HEK293 (cell line): ENCODE measurements around the gene THAP11.

Source experiments
- BCL11A ChIP-seq: fragments of 450-650 bp; formaldehyde crosslinking; IDR thresholded peaks from 2 replicates; pipeline ENCODE4 v1.5.1; 2016; ENCODE audit warnings: low read depth, missing biosample characterization, missing genetic modification characterization
- GLIS2 ChIP-seq: fragments of 450-650 bp; formaldehyde crosslinking; IDR thresholded peaks from 2 replicates; pipeline ENCODE4 v1.5.1; 2016; ENCODE audit warnings: missing biosample characterization, missing genetic modification characterization
- PRDM2 ChIP-seq: fragments of 450-650 bp; formaldehyde crosslinking; IDR thresholded peaks from 2 replicates; pipeline ENCODE4 v1.5.1; 2016; ENCODE audit warnings: missing biosample characterization, missing genetic modification characterization, borderline replicate concordance
- ZFP3 ChIP-seq: fragments of 450-650 bp; formaldehyde crosslinking; IDR thresholded peaks from 2 replicates; pipeline ENCODE4 v1.5.1; 2016; ENCODE audit warnings: low read depth, missing biosample characterization, missing genetic modification characterization
- ZFP41 ChIP-seq: fragments of 450-650 bp; formaldehyde crosslinking; IDR thresholded peaks from 2 replicates; pipeline ENCODE4 v1.5.1; 2016; ENCODE audit warnings: missing biosample characterization, missing genetic modification characterization, borderline replicate concordance
- ZNF169 ChIP-seq: fragments of 450-650 bp; formaldehyde crosslinking; IDR thresholded peaks from 2 replicates; pipeline ENCODE4 v1.5.1; 2016; ENCODE audit warnings: missing biosample characterization, missing genetic modification characterization
- ZNF202 ChIP-seq: fragments of 450-650 bp; formaldehyde crosslinking; IDR thresholded peaks from 2 replicates; pipeline ENCODE4 v1.5.1; 2016; ENCODE audit warnings: missing biosample characterization, missing genetic modification characterization, borderline replicate concordance
- ZNF211 ChIP-seq: fragments of 450-650 bp; formaldehyde crosslinking; IDR thresholded peaks from 2 replicates; pipeline ENCODE4 v1.5.1; 2016; ENCODE audit warnings: low read depth, missing biosample characterization, missing genetic modification characterization
- ZNF26 ChIP-seq: fragments of 450-650 bp; formaldehyde crosslinking; IDR thresholded peaks from 2 replicates; pipeline ENCODE4 v1.5.1; 2016; ENCODE audit warnings: missing biosample characterization, missing genetic modification characterization
- ZNF366 ChIP-seq: fragments of 450-650 bp; formaldehyde crosslinking; conservative IDR thresholded peaks from 2 replicates; pipeline ENCODE4 v1.5.1; 2016; ENCODE audit warnings: missing biosample characterization, missing genetic modification characterization
- ZNF549 ChIP-seq: fragments of 450-650 bp; IDR thresholded peaks from 2 replicates; pipeline ENCODE4 v1.5.1; 2018; ENCODE audit warnings: missing biosample characterization, missing genetic modification characterization, mild to moderate bottlenecking, inconsistent platforms, moderate library complexity
- ZNF624 ChIP-seq: fragments of 450-650 bp; formaldehyde crosslinking; IDR thresholded peaks from 2 replicates; pipeline ENCODE4 v1.5.1; 2017; ENCODE audit warnings: missing biosample characterization, missing genetic modification characterization
- ZNF768 ChIP-seq: fragments of 450-650 bp; formaldehyde crosslinking; IDR thresholded peaks from 2 replicates; pipeline ENCODE4 v1.5.1; 2018; ENCODE audit warnings: missing biosample characterization, mild to moderate bottlenecking, missing genetic modification characterization
- ZNF843 ChIP-seq: fragments of 450-650 bp; formaldehyde crosslinking; IDR thresholded peaks from 2 replicates; pipeline ENCODE4 v1.5.1; 2016; ENCODE audit warnings: missing biosample characterization, missing genetic modification characterization
- TF ChIP-seq, protein P1 (sequence below): fragments of 450-650 bp; formaldehyde crosslinking; IDR thresholded peaks from 2 replicates; pipeline ENCODE4 v1.5.1; 2016; ENCODE audit warnings: missing biosample characterization, missing genetic modification characterization
- TF ChIP-seq, protein P2 (sequence below): fragments of 450-650 bp; formaldehyde crosslinking; IDR thresholded peaks from 2 replicates; pipeline ENCODE4 v1.5.1; 2016; ENCODE audit warnings: missing biosample characterization, missing genetic modification characterization, low read depth
- TF ChIP-seq, protein P3 (sequence below): fragments of 450-650 bp; formaldehyde crosslinking; IDR thresholded peaks from 2 replicates; pipeline ENCODE4 v1.5.1; 2017; ENCODE audit warnings: missing biosample characterization, mild to moderate bottlenecking, missing genetic modification characterization, moderate library complexity
- TF ChIP-seq, protein P4 (sequence below): fragments of 450-650 bp; IDR thresholded peaks from 2 replicates; pipeline ENCODE4 v1.5.1; 2018; ENCODE audit warnings: missing biosample characterization, missing genetic modification characterization
- TF ChIP-seq, protein P5 (sequence below): fragments of 450-650 bp; formaldehyde crosslinking; IDR thresholded peaks from 2 replicates; pipeline ENCODE4 v1.5.1; 2016; ENCODE audit warnings: missing biosample characterization, missing genetic modification characterization
- TF ChIP-seq, protein P6 (sequence below): fragments of 450-650 bp; formaldehyde crosslinking; IDR thresholded peaks from 2 replicates; pipeline ENCODE4 v1.5.1; 2016; ENCODE audit warnings: missing biosample characterization, missing genetic modification characterization

The THAP11 gene

GRCh38 chr16:67842509-67843342, 606 bp downstream of the THAP11 start (continued):
- TF ChIP-seq ZNF26 (tag by site-specific recombination) (no peak), ZNF549 (tag by site-specific recombination) (no peak), GLIS2 (tag by site-specific recombination) (no peak), ZNF169 (peak; percentile 91; the same call in 1 of the 2 replicates), ZNF211 (no peak), ZFP41 (tag by site-specific recombination) (no peak), ZFP3 (no peak), ZNF366 (tag by site-specific recombination) (no peak), ZNF843 (no peak), ZNF768 (tag by site-specific recombination) (no peak), ZNF202 (tag by site-specific recombination) (no peak), BCL11A (no peak), ZNF624 (tag by site-specific recombination) (no peak), PRDM2 (tag by site-specific recombination) (peak; percentile 81; the same call in 1 of the 2 replicates)
- TF ChIP-seq, protein P1, sequence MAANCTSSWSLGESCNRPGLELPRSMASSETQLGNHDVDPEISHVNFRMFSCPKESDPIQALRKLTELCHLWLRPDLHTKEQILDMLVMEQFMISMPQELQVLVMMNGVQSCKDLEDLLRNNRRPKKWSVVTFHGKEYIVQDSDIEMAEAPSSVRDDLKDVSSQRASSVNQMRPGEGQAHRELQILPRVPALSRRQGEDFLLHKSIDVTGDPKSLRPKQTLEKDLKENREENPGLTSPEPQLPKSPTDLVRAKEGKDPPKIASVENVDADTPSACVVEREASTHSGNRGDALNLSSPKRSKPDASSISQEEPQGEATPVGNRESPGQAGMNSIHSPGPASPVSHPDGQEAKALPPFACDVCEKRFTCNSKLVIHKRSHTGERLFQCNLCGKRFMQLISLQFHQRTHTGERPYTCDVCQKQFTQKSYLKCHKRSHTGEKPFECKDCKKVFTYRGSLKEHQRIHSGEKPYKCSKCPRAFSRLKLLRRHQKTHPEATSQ (tag by site-specific recombination): 0 out of 2 replicates have a peak, but pooled peaks have one; percentile 43
- TF ChIP-seq, protein P2, sequence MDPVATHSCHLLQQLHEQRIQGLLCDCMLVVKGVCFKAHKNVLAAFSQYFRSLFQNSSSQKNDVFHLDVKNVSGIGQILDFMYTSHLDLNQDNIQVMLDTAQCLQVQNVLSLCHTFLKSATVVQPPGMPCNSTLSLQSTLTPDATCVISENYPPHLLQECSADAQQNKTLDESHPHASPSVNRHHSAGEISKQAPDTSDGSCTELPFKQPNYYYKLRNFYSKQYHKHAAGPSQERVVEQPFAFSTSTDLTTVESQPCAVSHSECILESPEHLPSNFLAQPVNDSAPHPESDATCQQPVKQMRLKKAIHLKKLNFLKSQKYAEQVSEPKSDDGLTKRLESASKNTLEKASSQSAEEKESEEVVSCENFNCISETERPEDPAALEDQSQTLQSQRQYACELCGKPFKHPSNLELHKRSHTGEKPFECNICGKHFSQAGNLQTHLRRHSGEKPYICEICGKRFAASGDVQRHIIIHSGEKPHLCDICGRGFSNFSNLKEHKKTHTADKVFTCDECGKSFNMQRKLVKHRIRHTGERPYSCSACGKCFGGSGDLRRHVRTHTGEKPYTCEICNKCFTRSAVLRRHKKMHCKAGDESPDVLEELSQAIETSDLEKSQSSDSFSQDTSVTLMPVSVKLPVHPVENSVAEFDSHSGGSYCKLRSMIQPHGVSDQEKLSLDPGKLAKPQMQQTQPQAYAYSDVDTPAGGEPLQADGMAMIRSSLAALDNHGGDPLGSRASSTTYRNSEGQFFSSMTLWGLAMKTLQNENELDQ (tag by site-specific recombination): no peak
- TF ChIP-seq, protein P3, sequence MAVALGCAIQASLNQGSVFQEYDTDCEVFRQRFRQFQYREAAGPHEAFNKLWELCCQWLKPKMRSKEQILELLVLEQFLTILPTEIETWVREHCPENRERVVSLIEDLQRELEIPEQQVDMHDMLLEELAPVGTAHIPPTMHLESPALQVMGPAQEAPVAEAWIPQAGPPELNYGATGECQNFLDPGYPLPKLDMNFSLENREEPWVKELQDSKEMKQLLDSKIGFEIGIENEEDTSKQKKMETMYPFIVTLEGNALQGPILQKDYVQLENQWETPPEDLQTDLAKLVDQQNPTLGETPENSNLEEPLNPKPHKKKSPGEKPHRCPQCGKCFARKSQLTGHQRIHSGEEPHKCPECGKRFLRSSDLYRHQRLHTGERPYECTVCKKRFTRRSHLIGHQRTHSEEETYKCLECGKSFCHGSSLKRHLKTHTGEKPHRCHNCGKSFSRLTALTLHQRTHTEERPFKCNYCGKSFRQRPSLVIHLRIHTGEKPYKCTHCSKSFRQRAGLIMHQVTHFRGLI: no peak
- TF ChIP-seq, protein P4, sequence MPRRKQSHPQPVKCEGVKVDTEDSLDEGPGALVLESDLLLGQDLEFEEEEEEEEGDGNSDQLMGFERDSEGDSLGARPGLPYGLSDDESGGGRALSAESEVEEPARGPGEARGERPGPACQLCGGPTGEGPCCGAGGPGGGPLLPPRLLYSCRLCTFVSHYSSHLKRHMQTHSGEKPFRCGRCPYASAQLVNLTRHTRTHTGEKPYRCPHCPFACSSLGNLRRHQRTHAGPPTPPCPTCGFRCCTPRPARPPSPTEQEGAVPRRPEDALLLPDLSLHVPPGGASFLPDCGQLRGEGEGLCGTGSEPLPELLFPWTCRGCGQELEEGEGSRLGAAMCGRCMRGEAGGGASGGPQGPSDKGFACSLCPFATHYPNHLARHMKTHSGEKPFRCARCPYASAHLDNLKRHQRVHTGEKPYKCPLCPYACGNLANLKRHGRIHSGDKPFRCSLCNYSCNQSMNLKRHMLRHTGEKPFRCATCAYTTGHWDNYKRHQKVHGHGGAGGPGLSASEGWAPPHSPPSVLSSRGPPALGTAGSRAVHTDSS: no peak
- TF ChIP-seq, protein P5, sequence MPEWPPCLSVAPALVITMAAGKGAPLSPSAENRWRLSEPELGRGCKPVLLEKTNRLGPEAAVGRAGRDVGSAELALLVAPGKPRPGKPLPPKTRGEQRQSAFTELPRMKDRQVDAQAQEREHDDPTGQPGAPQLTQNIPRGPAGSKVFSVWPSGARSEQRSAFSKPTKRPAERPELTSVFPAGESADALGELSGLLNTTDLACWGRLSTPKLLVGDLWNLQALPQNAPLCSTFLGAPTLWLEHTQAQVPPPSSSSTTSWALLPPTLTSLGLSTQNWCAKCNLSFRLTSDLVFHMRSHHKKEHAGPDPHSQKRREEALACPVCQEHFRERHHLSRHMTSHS (tag by site-specific recombination): no peak
- TF ChIP-seq, protein P6, sequence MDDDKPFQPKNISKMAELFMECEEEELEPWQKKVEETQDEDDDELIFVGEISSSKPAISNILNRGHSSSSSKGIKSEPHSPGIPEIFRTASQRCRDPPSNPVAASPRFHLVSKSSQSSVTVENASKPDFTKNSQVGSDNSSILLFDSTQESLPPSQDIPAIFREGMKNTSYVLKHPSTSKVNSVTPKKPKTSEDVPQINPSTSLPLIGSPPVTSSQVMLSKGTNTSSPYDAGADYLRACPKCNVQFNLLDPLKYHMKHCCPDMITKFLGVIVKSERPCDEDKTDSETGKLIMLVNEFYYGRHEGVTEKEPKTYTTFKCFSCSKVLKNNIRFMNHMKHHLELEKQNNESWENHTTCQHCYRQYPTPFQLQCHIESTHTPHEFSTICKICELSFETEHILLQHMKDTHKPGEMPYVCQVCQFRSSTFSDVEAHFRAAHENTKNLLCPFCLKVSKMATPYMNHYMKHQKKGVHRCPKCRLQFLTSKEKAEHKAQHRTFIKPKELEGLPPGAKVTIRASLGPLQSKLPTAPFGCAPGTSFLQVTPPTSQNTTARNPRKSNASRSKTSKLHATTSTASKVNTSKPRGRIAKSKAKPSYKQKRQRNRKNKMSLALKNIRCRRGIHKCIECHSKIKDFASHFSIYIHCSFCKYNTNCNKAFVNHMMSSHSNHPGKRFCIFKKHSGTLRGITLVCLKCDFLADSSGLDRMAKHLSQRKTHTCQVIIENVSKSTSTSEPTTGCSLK (tag by site-specific recombination): no peak
